CD14-positive monocyte (primary cell): ENCODE data around the gene STK31. TPM values are rescaled to one million over a fixed set of nuclear protein-coding genes. Genes with fewer than 3 reads are reported as not detected.

Experiments used
- DNase-seq, 3 donors: peaks; one replicate each; pipeline ENCODE4 v3.0.0-alpha.2; 2011 to 2022
- H2AFZ ChIP-seq: 2 replicates; pipeline ENCODE4 v1.6.0; 2012; ENCODE audit warnings: mild to moderate bottlenecking, low read depth, low read length, inconsistent platforms; ENCODE audit not compliant: insufficient read depth, poor library complexity, severe bottlenecking
- H3K27ac ChIP-seq, 2 donors: 1 replicate in 1 of 2; 2 replicates in 1 of 2; pipeline ENCODE4 v1.5.1; 2012 to 2013; ENCODE audit warnings: low read length in 2 of 2, control low read depth in 1 of 2, inconsistent platforms in 1 of 2, low read depth in 1 of 2, mild to moderate bottlenecking in 1 of 2
- H3K27me3 ChIP-seq, 2 donors: one replicate each; pipeline versions ENCODE4 v1.6.0 to v1.6.1; 2011 to 2013; ENCODE audit warnings: low read length in 2 of 2; ENCODE audit not compliant: control insufficient read depth in 2 of 2, insufficient read depth in 2 of 2
- H3K36me3 ChIP-seq, 2 donors: replicated peaks in 1 of 2; 1 replicate in 1 of 2; 2 replicates in 1 of 2; pipeline versions ENCODE4 v1.5.1 to v1.6.1; 2012 to 2013; ENCODE audit warnings: low read length in 2 of 2, control low read depth in 1 of 2, inconsistent platforms in 1 of 2, mild to moderate bottlenecking in 1 of 2; ENCODE audit not compliant: insufficient read depth in 2 of 2, control insufficient read depth in 1 of 2
- H3K4me1 ChIP-seq, 2 donors: 1 replicate in 1 of 2; 2 replicates in 1 of 2; pipeline versions ENCODE4 v1.5.1 to v1.6.1; 2012 to 2013; ENCODE audit warnings: low read length in 2 of 2, control low read depth in 1 of 2, inconsistent platforms in 1 of 2, mild to moderate bottlenecking in 1 of 2, moderate library complexity in 1 of 2; ENCODE audit not compliant: insufficient read depth in 2 of 2, control insufficient read depth in 1 of 2
- H3K4me2 ChIP-seq: replicated peaks from 2 replicates; pipeline ENCODE3; 2012; ENCODE audit warnings: low read length, moderate library complexity, mild to moderate bottlenecking; ENCODE audit not compliant: poor library complexity, severe bottlenecking; ENCODE audit errors: extremely low read depth
- H3K4me3 ChIP-seq, 3 experiments: fragments of 200-600 bp in 1 of 3; sonication (generic) in 1 of 3; replicated peaks in 1 of 3; 1 replicate in 2 of 3; 2 replicates in 1 of 3; pipeline ENCODE4 v1.5.1; 2011 to 2013; ENCODE audit warnings: low read length in 3 of 3, mild to moderate bottlenecking in 3 of 3, control low read depth in 2 of 3, low read depth in 2 of 3, inconsistent platforms in 1 of 3, moderate library complexity in 1 of 3
- H3K79me2 ChIP-seq: 2 replicates; pipeline ENCODE4 v1.6.0; 2012; ENCODE audit warnings: mild to moderate bottlenecking, control low read depth, inconsistent platforms, low read length, moderate library complexity; ENCODE audit not compliant: insufficient read depth
- H3K9ac ChIP-seq: 2 replicates; pipeline ENCODE4 v1.6.0; 2017; ENCODE audit warnings: low read length, mild to moderate bottlenecking; ENCODE audit not compliant: insufficient read depth, poor library complexity, severe bottlenecking
- H3K9me3 ChIP-seq, 2 donors: replicated peaks in 1 of 2; 1 replicate in 1 of 2; 2 replicates in 1 of 2; pipeline versions ENCODE4 v1.5.1 to v1.6.1; 2012 to 2013; ENCODE audit warnings: low read length in 2 of 2, control low read depth in 1 of 2; ENCODE audit not compliant: control insufficient read depth in 1 of 2, insufficient read depth in 1 of 2
- H4K20me1 ChIP-seq: 2 replicates; pipeline ENCODE4 v1.6.0; 2012; ENCODE audit warnings: mild to moderate bottlenecking, low read length, control low read depth, moderate library complexity; ENCODE audit not compliant: insufficient read depth
- H3K27ac Mint-ChIP-seq, 7 donors: one replicate each; pipeline ENCODE4 v1.8.0; 2020; ENCODE audit warnings: mild to moderate bottlenecking in 7 of 7, mixed read lengths in 7 of 7, moderate library complexity in 6 of 7, inconsistent platforms in 2 of 7
- H3K27me3 Mint-ChIP-seq, 3 donors: one replicate each; pipeline ENCODE4 v1.8.0; 2021 to 2022; ENCODE audit warnings: low read depth in 3 of 3, mild to moderate bottlenecking in 3 of 3, mixed read lengths in 3 of 3, moderate library complexity in 3 of 3, inconsistent platforms in 1 of 3
- H3K36me3 Mint-ChIP-seq, 2 donors: one replicate each; pipeline ENCODE4 v1.8.0; 2020; ENCODE audit warnings: mixed read lengths in 2 of 2, inconsistent platforms in 1 of 2, mild to moderate bottlenecking in 1 of 2
- H3K4me1 Mint-ChIP-seq: one replicate; pipeline ENCODE4 v1.8.0; 2020; ENCODE audit warnings: mild to moderate bottlenecking, mixed read lengths
- H3K4me3 Mint-ChIP-seq, 2 donors: one replicate each; pipeline ENCODE4 v1.8.0; 2020; ENCODE audit warnings: mild to moderate bottlenecking in 2 of 2, mixed read lengths in 2 of 2, moderate library complexity in 1 of 2
- H3K9me3 Mint-ChIP-seq, 7 donors: one replicate each; pipeline ENCODE4 v1.8.0; 2020 to 2022; ENCODE audit warnings: mixed read lengths in 7 of 7, mild to moderate bottlenecking in 6 of 7, moderate library complexity in 6 of 7, inconsistent platforms in 2 of 7
- WGBS: methylation state at CpG from one replicate; pipeline ENCODE4 v1.1.5; 2013; ENCODE audit warnings: missing lambda C conversion rate; ENCODE audit not compliant: insufficient coverage; 5-methylcytosine and 5-hydroxymethylcytosine counted together
- intact Hi-C, 2 donors: fragments of 100-400 bp; cut with micrococcal nuclease; formaldehyde crosslinking; loops; one replicate each; pipeline versions ENCODE4 v1.15.0 to v1.15.1; 2023
- polyA plus RNA-seq, 3 donors: library from polyadenylated mRNA; depleted of rRNA in 1 of 3; unstranded in 2 of 3; stranded (reverse) in 1 of 3; fragments of 300-500 nt in 2 of 3; fragments of >200 nt in 1 of 3; fragmentation: Illumina TruSeq in 2 of 3; gene quantifications; 1 replicate in 2 of 3; 2 replicates in 1 of 3; pipeline ENCODE4 v1.2.3, GENCODE V29; 2012 to 2021
- TF ChIP-seq, protein P1 (sequence below): fragments of 200-600 bp; IDR thresholded peaks from one replicate; pipeline ENCODE4 v1.8.0; 2022; ENCODE audit warnings: antibody characterized with exemption, mild to moderate bottlenecking

The STK31 gene
- polyA plus RNA-seq, 3 donors, result 0.11 TPM; not detected in 2

DNA sequence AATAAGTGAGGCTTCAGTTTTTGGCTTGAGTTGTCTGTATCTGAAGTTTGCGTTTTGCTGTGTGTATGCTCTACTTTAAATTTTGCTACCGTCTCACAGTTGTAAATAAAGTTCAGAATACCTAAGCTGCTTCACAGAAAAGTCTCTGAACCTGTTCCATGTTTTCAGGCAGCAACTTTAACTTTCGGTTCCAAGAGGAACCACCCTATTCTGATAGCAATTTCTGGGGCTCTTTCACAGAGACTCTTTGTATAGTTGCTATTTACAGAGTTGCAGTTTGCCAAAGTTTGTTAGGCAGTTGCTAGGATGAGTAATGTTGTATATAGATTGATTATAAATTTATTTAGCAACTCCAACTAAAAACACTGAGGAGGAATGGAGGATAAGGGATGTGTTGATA is 24.3 kb upstream of the STK31 start:
- 100% methylated on average over 1 of the region's 3 CpGs for WGBS
- no peak overlapping the region for H3K27ac ChIP-seq
- Mint-ChIP-seq H3K4me1 (peaks cover 7% of the 10 kb centered on the region), H3K36me3 (peaks cover 10 to 16% of the 10 kb centered on the region in 2 donors), H3K27ac (no peak overlapping the region), H3K4me3 (no peak overlapping the region), H3K9me3 (no peaks in the 10 kb centered on the region), H3K27me3 (peaks cover 0 to 1% (median under 1%) of the 10 kb centered on the region in 3 donors)
- peaks cover 5 to 7% of the 10 kb centered on the region in 2 donors for H3K4me1 ChIP-seq
- TF ChIP-seq, protein P1, sequence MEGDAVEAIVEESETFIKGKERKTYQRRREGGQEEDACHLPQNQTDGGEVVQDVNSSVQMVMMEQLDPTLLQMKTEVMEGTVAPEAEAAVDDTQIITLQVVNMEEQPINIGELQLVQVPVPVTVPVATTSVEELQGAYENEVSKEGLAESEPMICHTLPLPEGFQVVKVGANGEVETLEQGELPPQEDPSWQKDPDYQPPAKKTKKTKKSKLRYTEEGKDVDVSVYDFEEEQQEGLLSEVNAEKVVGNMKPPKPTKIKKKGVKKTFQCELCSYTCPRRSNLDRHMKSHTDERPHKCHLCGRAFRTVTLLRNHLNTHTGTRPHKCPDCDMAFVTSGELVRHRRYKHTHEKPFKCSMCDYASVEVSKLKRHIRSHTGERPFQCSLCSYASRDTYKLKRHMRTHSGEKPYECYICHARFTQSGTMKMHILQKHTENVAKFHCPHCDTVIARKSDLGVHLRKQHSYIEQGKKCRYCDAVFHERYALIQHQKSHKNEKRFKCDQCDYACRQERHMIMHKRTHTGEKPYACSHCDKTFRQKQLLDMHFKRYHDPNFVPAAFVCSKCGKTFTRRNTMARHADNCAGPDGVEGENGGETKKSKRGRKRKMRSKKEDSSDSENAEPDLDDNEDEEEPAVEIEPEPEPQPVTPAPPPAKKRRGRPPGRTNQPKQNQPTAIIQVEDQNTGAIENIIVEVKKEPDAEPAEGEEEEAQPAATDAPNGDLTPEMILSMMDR, result no peak
- H3K36me3 ChIP-seq, result peaks cover 0 to 7% of the 10 kb centered on the region in 2 donors
- H3K79me2 ChIP-seq, result no peaks in the 10 kb centered on the region
- H2AFZ ChIP-seq, result no peak overlapping the region
- H3K4me2 ChIP-seq, result no peak overlapping the region
- no peaks in the 10 kb centered on the region for H4K20me1 ChIP-seq
- H3K9me3 ChIP-seq, result no peaks in the 10 kb centered on the region
- no peaks in the 10 kb centered on the region for H3K27me3 ChIP-seq
- no peak overlapping the region for H3K9ac ChIP-seq
- intact Hi-C loops, result loop anchor here in 1 of 2 donors (10.0 kb wide), 1 partner anchor 81 kb away; no protein-coding TSS in a partner anchor
- H3K4me3 ChIP-seq, result no peak overlapping the region
- DNase-seq, result no peak

DNA sequence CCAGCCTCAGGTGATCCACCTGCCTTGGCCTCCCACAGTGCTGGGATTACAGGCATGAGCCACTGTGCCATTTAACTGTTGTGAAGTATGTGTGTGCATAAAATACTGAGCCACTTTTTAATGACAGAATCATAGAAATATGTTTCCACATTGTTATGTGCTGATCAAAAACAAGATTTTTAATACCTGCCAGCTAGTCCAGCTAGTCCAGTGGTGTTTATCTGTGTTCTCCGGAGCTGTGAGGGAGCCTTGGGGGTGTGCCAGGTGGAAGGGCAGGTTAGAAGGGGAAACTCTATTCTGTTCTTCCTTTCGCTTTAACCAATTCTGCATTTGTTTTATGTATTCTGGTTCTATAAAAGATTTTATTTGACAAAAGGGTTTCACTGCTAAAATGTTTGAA is 23.0 kb upstream of the STK31 start:
- peaks cover 0 to 15% of the 10 kb centered on the region in 2 donors for H3K36me3 ChIP-seq

More for the DNA sequence above, 23.0 kb upstream of the STK31 start:
- Mint-ChIP-seq H3K27me3 (peaks cover 0 to 2% (median 0%) of the 10 kb centered on the region in 3 donors), H3K4me3 (no peak overlapping the region), H3K27ac (no peak overlapping the region), H3K36me3 (peaks cover 18 to 23% of the 10 kb centered on the region in 2 donors), H3K9me3 (no peaks in the 10 kb centered on the region), H3K4me1 (peaks cover 2% of the 10 kb centered on the region)
- no peaks in the 10 kb centered on the region for H3K9me3 ChIP-seq
- no peaks in the 10 kb centered on the region for H4K20me1 ChIP-seq
- intact Hi-C loops, result loop anchor here in 1 of 2 donors (10.0 kb wide), 1 partner anchor 82 kb away; no protein-coding TSS in a partner anchor
- no peak overlapping the region for H3K4me3 ChIP-seq
- H3K27me3 ChIP-seq, result no peaks in the 10 kb centered on the region
- TF ChIP-seq, protein P1, result no peak
- H3K4me2 ChIP-seq, result no peak overlapping the region
- H3K9ac ChIP-seq, result no peak overlapping the region
- no peak for DNase-seq
- 100% methylated on average over 1 of the region's 2 CpGs for WGBS
- no peak overlapping the region for H2AFZ ChIP-seq
- H3K4me1 ChIP-seq, result no peaks in the 10 kb centered on the region
- no peaks in the 10 kb centered on the region for H3K79me2 ChIP-seq
- no peak overlapping the region for H3K27ac ChIP-seq
